GM18867 (cell line): Measurements from ENCODE around the gene GCNT4.
"Not testable (repeated sequence)": the region's sequence is repeated elsewhere in the genome, so short reads cannot be mapped to it uniquely, and the experiment has no call there.

Experiments used
- ATAC-seq: cut with Tn5 transposase; IDR thresholded peaks from one replicate; pipeline ENCODE4 v1.9.1; 2021; ENCODE audit warnings: mild to moderate bottlenecking, moderate library complexity; ENCODE audit not compliant: unreplicated experiment

The GCNT4 gene, protein sequence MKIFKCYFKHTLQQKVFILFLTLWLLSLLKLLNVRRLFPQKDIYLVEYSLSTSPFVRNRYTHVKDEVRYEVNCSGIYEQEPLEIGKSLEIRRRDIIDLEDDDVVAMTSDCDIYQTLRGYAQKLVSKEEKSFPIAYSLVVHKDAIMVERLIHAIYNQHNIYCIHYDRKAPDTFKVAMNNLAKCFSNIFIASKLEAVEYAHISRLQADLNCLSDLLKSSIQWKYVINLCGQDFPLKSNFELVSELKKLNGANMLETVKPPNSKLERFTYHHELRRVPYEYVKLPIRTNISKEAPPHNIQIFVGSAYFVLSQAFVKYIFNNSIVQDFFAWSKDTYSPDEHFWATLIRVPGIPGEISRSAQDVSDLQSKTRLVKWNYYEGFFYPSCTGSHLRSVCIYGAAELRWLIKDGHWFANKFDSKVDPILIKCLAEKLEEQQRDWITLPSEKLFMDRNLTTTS

DNA sequence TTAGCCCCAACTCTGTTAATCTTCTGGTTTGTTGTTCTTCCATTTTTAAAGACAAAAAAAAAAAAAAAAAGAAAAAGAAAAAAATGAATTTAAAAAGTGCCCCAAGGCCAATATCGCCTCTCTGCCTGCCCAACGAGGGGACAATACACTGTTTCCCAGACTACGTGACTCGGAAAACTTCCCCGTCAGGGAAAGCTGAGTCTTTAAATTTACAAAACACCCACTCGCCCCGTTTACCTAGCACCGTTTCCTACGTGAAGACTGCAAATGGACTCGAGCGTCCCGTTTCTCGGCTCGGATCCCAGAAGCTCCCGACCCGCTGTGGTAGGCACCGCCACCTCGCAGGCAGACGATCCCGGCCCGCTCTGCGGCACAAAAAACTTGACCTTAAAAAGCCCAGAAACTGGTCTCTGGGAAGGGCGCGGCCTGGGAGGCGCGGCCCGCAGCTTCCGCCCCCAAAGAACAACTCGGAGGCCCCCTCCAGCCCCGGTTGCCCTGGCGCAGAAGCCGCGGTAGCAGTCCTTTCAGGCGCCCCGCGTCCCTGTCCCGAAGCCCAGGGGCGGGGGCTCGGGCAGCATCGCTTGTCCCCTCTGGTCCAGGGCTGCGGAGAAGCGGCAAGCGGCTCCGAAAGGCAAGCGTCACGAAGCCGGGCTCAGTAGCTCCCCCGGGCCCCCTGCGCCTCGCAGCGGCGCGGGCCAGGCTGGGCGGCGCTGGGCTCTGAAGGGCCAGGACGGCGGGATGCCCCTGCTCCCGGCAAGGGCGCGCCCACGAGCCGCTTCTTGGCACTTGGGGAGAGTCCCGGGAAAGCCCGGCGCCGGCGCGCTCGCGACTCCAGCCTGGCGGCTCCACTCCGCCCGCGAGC lies at the start of gene GCNT4:
Gene GCNT4, minus strand, starts transcription at position 367 of the 862 bp plus-strand sequence. CDS start 22,521 bp downstream, outside the sequence.
- no peak for ATAC-seq

DNA sequence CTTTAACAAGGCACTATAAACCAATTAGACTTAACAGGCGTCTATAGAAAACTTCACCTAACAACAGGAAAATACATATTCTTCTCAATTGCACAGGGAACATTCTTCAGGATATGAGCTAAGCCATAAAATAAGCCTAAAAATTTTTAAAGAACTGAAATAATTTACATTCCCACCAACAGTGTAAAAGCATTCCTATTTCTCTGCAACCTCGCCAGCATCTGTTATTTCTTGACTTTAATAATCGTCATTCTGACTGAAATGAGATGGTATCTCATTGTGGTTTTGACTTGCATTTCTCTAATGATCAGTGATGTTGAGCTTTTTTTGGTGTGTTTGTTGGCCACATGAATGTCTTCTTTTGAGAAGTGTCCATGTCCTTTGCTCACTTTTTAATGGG lies 43.6 kb upstream of the GCNT4 start:
- not testable (repeated sequence) for ATAC-seq

DNA sequence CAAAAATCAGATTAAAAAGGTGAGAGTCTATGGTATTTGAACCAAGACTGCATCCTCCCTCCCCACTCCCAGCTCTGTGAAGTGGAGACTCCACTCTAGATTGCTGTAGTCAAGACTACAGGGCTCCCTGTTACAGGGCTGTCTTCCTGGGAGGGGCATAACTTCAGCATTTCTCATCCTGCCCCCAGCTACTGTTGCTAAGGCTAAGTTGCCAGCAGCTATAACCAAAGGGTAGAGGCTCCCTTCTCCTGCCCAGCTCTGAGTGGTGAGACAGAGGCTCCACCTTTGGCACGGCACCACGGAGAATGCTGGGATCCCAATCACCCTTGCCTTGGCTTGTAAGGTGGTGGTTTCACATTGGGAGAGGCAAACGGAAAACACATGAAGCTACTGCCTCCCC lies 39.2 kb upstream of the GCNT4 start:
- no peak for ATAC-seq

DNA sequence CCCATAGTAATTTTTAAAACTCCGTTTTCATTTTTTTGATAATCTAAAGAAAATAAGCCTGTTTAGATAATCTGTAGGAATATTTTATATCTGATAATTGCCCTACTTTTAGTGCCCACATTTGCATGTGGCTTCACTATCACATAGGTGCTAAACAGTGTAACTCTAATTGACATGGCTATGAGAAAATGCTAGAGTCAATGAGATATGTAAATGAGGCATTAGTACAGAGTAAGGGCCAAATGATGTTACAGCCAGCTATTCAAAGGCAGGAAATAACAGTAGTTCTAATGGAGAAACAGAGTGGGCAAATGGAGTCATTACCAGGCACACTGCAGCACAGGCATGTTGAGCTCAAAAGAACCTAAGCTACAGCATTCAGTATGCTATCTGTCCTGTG lies 37.3 kb upstream of the GCNT4 start:
- ATAC-seq: no peak

DNA sequence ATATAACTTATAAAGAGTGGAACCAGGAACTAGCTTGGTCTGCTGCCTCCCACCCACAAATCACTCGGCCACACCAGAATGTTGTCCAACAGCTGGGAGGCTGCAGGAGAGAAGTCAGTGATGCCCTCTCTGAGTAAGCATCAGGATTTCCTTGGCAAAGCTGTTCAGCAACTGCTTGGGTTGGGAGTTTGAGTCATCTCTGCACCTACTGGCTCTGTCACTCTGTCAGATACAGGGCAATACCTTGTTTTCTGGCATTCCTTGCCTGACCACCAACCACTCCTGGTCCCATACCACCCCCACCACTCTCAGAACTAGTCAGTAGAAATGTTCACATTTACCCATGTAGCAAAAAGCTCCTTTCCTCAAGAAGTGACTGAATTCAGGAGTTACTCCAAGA lies 36.8 kb upstream of the GCNT4 start:
- no peak for ATAC-seq

DNA sequence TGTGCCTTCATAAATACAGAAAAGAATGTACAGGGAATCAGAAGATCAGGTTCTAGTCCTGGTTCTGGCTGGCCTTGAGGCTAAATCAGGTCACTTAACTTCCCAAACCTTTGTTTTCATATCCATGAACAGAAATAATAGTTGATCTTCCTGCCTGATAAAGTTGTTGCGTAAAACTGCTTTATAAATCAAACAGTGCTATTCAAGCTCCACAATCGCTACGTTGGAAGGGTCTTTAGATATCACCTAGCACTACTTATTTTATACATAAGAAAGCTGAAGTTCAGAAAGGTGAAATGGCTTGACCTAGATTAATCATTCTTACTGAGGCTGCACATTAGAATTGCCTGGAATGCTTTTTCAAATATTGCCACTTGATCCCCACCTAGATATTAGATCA lies 36.3 kb upstream of the GCNT4 start:
- no peak for ATAC-seq

DNA sequence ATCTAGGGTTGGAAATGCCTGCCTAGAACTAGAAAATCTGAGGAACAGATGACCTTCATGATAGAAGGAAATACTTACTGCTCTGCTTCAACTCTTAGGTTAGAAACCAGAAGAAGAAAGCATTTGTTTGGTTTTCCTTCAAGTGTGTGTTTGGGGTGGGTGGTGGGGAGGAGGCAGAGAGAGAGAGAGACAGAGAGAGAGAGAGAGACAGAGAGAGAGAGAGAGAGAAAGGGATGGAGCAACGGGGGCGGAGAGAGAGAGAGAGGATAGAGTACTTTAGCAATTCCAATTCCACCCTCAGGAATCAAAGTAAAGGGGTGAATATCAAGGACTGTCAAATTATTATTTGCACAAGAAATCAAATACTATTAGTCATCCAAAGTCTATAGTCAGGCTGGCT lies 29.2 kb upstream of the GCNT4 start:
- no peak for ATAC-seq

DNA sequence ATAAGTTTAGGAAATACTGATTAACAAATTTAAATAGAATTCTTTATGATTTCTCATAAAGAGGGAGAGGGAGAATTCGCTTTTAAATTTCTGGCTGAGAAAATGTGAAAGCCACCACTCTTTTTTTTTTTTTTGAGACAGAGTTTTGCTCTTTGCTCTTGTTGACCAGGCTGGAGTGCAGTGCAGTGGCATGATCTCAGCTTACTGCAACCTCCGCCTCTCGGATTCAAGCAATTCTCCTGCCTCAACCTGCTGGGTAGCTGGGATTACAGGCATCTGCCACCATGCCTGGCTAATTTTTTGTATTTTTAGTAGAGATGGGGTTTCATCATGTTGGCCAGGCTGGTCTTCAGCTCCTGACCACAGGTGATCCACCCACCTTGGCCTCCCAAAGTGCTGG lies 27.0 kb upstream of the GCNT4 start:
- not testable (repeated sequence) for ATAC-seq

DNA sequence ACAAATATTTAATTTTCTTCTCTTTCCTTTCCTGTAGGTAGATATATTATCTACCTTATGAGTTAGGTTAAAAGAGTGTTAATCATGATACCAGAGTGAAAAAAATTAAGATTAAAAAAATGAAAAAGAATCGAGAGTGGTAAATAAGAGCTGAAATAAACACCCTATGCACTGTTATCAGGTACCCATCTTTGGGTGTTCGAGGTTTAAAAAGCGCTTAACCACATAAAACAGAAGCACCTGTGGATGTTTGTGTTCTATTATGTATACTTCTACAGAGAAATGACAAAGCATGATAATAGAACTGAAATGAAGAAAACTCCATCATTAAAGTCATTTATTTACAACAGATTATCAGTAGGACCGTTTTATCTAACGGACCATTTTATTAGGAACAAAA lies 25.7 kb upstream of the GCNT4 start:
- no peak for ATAC-seq

DNA sequence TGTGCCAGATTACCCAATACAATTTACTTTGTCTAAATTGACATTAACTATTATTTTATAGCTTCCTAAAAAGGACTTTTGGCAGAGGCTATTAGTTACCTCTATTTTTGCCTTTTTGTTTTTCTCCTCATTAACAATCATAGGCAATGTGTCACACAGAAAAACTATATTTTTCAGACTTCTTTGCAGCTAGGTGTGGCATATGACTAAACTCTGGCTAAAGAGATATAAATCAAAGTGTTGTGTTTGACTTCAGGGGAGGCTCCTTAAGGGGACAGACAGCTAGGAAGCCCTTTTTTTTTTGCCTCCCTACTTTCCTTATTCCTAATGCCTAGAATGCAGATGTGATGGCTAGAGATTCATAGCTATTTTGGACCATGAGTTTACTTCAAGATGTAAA lies 19.7 kb upstream of the GCNT4 start:
- ATAC-seq: no peak

DNA sequence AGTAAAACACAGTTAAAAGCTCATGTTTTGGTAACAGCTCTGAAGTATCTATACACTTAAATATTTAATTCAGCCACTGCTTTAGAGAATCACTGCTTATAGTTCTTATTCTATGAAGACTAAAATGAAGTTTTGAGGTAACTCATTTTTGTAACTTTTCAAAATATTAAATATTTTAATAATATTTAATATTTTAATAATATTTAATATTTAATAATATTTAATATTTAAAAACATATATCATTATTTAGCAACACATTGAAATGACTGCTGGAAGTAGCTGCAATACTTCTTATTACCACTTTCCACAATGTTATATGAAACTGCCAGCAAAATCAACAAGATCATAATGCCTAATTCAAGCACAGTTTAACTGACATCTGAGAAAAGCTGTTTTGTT lies 18.7 kb upstream of the GCNT4 start:
- no peak for ATAC-seq

DNA sequence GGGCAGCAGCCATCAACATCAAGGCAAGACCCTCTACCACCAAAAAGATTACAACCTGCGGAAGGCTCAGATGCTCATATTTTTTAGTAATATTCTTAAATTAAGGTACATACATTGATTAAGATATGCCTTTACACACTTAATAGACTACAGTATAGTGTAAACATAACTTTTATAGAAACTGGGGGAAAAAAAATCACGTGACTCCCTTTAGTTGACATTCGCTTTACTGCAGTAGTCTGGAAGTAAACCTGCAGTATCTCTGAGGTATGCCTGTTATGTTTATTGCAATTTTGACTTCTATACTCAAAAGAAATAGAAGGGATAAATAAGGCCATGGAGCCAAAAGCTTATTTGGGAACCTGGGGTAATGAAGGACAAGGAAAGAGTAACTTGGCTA lies 15.1 kb upstream of the GCNT4 start:
- ATAC-seq: no peak

DNA sequence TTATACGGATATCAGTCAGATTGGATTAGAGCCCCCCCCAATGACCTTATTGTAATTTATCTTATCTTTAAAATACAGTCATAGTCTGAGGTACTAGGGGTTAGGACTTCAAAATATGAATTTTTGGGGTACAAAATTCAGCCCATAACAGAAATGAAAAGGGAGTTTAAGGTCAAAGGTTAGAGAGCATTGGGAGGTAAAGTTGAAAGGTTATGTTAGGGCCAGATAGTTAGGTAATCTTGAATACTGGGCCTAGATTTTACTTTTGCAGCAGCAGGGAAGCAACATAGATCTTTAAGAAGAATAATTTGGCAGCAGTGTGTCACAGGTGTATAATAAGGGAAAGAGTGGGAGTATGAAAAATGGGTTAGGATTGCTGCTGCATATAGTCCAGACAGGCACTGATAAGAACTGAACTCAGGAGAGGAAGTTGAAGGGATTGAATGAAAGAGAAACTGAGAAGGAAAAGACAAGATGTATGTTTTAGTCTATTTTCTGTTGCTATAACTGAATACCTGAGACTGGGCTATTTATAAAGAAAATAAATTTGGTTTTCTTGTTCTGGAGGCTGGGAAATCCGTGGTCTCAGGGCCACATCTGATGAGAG lies 10.7 kb upstream of the GCNT4 start:
- no peak for ATAC-seq

DNA sequence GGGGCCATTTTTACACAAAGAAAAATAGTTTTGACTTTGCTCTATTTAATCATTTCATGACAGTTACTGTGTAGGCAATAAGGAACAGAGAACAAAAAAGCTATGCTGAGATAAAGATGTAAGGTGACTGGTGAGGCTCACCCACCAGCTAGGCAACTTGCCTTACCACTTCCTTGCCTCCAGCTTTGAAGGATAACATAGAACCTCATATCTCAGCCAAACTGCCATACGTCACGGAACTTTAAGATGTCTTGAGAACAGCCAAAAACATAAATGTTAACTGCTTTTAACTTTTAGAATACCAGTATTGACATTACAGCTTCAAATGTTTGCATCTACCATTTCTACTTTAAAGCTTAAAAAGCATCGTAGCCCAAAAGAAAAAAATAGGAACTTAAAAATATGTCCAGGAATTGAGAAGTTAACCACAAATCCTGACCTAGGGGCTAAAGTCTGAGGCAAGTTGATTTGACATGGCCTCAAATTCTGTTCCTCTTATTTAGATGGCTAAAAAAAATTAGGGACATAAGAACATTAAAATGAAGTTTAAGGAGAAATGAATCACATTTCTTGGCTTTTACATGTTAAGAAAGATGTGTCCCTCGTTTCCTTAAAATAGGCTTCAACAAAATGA lies 7.7 kb upstream of the GCNT4 start:
- no peak for ATAC-seq

DNA sequence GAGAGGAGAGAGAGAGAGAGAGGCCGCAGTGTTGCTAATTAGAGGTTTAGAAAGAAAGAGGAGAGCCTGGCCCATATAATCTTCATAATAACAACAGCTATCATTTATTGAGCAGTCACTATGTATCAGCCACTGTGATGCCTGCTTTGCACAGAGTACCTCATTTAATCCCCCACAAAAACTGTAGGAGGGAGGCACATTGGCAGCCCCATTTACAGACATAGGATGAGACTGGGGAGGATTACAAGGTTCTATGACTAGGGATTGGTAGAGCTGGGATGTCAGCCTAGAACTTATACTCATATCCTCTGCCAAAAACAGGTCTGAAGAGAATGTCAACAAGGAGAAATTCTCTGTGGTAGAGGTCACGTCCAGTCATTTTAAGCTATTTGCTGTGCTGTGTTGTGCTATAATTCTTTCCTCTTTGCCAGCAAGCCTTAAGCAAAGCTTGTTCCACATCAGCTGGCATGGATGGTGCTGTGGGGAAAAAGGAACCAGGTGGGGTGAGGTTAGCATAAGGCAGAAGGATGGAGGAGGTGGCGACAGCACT lies 6.7 kb upstream of the GCNT4 start:
- ATAC-seq: no peak

DNA sequence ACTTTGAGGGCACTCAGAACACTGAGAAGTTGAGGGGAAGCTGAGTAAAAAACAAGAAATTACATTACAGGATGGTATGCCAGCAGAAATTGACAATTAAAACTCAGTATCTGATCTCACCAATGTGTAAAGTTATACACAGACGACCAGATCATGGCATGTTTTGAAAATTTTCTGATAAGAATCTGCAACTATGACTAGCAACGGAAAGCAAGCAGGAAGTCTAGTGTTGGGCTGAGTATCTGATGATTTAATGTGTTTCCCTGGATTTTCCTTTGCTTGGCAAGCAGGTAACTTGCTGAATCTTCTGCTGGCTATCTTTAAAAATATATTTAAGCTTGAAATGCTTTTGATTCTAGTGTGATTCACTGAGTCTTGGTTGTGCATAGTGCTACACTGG lies 5.2 kb upstream of the GCNT4 start:
- ATAC-seq: no peak

DNA sequence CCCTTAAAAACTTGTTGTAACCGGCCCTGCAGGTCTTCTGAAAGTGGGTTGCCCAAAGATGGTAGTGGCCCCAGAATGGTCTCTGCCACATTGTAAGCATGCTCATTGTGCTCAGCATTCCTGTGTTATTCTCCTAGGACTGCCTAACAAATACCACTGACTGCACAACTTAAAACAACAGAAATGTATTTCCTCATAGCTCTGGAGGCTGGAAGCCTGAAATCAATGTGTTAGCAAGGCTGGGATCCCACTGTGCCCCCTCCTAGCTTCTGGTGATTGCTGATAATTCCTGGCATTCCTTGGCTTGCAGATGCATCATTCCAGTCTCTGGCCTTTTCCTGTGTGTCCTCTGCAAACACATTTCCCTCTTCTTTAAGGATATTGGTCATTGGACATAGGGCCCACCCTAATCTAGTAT lies 3.4 kb upstream of the GCNT4 start:
- no peak for ATAC-seq

DNA sequence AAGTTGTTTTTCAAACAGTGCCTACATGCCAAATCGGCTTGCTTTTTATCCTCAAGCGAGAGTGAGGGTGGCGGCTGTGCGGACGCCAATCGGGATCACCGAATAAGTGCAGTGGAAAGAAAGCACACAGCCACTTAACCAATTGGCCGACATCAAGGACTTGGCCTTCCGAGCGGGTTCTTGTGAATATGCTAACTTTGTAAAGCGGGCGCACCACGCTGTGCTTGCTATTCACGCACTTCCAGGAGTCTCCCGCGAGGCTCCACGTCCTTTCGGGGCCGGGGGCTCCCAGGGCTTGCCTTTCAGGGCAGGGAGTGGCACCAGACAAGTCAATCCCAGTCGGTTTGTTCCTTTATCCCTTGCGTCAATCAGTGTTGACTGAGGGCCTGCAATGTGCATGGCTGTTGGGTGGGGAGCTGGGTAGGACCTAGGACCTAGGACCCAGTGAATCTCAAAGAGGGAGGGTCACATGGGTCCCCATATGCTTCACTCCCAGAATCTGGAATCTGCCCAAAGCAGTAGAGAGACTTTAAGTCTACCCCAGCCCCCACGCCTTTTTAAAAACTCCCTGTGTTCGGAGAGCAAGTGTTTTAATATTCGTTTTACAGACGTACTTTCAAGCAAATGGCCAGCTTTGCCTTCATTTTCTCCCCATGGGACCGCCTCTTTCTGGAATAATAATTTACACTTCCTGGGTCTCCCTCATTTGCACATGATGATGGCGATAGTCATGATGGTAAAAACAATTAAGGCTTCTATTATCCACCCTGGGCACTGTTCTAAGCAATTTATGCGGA lies 2.0 kb upstream of the GCNT4 start:
- ATAC-seq: no peak

DNA sequence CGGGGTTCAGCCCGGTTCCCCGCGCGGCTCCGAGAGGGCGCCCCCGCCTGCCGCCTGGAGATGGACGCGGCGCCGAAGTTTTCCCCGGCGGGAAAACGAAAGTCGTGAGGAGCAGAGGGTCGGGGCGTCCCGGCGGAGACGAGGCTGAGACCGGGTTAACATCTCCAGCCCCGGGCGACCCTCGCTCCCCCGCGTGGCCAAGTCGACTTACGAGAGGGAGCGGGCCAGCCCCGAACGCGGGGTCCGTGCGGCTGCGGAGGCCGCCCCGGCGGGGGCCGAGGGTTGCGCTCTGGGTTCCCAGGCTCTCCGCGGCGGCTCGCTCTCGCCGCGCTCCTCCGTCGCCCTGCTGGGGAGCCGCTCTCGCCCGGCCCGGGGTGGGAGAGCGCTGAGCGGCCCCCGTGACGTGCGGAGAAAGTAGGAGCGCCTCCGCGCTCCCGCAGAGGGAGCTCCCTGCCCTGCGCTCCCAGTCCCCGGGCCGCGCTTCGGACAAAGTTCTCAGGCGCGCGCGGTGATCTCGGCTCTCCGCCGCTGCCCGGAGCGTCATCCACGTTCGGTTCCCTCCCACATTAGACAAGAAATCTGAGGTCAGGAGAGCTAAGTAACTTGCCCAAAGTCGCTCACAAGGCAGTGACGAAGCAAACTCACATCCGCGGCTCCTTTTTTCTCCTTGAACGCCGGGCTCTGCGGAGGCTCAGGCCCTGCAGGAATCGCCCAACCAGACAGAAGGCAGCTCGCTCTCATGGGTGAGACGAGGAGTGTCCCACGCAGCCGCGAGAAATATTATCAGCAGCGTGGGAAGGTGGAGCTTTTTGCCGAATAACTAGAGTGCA lies 1.2 kb upstream of the GCNT4 start:
- no peak for ATAC-seq
